Muscle of arm (tissue), 12 donors: ENCODE results near the gene MAGEC3. TPM values are rescaled to one million over a fixed set of nuclear protein-coding genes. Genes with fewer than 3 reads are reported as not detected.

Source experiments
- DNase-seq: peaks from one replicate; pipeline ENCODE4 v3.0.0-alpha.2; 2013
- polyA plus RNA-seq, 12 donors: library from polyadenylated mRNA; unstranded; fragments of 120-200 nt; gene quantifications; one replicate each; pipeline ENCODE4 v1.2.1, GENCODE V29; 2013; ENCODE audit not compliant: insufficient read length in 12 of 12

MAGEC3 gene
- polyA plus RNA-seq, 12 donors, result 0.20 to 1.3 (median 0.58) TPM; not detected in 3

DNA sequence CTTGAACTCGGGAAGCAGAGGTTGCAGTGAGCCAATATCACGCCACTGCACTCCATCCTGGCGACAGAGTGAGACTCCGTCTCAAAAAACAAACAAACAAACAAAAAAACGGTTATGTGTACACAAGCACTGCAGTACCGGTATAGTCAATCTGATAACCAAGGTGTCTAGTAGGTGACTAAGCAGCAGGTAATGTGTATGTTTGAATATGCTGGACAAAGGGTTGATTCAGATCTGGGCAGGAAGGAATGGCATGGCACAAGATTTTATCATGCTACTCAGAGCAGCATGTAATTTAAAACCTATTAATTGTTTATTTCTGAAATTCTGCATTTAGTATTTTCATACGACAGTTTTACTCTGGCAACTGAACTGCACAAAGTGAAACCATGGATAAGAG is 107.3 kb downstream of the MAGEC3 start:
- DNase-seq, result no peak

DNA sequence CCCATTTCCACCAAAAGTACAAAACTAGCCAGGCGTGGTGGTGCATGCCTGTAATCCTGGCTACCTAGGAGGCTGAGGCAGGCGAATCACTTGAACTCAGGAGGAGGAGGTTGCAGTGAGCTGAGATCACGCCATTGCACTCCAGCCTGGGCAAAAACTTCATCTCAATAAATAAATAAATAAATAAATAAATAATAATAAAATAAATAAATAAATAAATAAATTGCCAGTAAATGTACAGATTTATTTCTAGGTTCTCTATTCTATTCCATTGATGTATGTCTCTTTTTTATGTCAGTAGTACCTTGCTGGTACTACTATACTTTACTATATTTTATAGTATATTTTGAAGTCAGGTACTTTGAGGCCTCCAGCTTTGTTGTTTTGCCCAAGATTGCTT is 109.2 kb downstream of the MAGEC3 start:
- no peak for DNase-seq

Other genes with a start within 250 kb of the MAGEC3 start
- not detected for gene SPANXA2, start 248.6 kb upstream of the MAGEC3 start, polyA plus RNA-seq
- gene SPANXD, start 139.6 kb upstream of the MAGEC3 start, polyA plus RNA-seq, result under 1 TPM in 1 of 12 donors, not detected in 11; 0.22 TPM
- gene MAGEC1, start 65.6 kb downstream of the MAGEC3 start, polyA plus RNA-seq, result under 1 TPM in 1 of 12 donors, not detected in 11; 0.05 TPM